Activated T-cell treated with anti-CD3 and anti-CD28 coated beads, Interleukin-2, amount 50 U/mL, for 72 hours (primary cell): Measurements from ENCODE around the gene ABCC6. TPM values are rescaled to one million over a fixed set of nuclear protein-coding genes. Genes with fewer than 3 reads are reported as not detected.
"Not testable (repeated sequence)": the region's sequence is repeated elsewhere in the genome, so short reads cannot be mapped to it uniquely, and the experiment has no call there.

ENCODE experiments used
- ATAC-seq, 2 donors: fragments of 150-1000 bp; cut with Tn5 transposase; replicated peaks in 1 of 2; 2 replicates each; pipeline ENCODE4 v1.10.0; 2021; ENCODE audit warnings: moderate library complexity in 2 of 2, mild to moderate bottlenecking in 1 of 2
- DNase-seq, 2 donors: peaks; one replicate each; pipeline ENCODE4 v3.0.0; 2021 to 2022; ENCODE audit warnings: mixed read lengths in 1 of 2
- H3K27ac Mint-ChIP-seq: one replicate; pipeline ENCODE4 v1.8.0; 2022; ENCODE audit warnings: mild to moderate bottlenecking, moderate library complexity, mixed read lengths
- H3K27me3 Mint-ChIP-seq: one replicate; pipeline ENCODE4 v1.8.0; 2022; ENCODE audit warnings: low read depth, mixed read lengths
- H3K36me3 Mint-ChIP-seq, 2 donors: one replicate each; pipeline ENCODE4 v1.8.0; 2022; ENCODE audit warnings: mixed read lengths in 2 of 2, mild to moderate bottlenecking in 1 of 2; ENCODE audit not compliant: insufficient read depth in 2 of 2
- H3K4me1 Mint-ChIP-seq: one replicate; pipeline ENCODE4 v1.8.0; 2022; ENCODE audit warnings: low read depth, mixed read lengths
- H3K4me3 Mint-ChIP-seq, 2 donors: one replicate each; pipeline ENCODE4 v1.8.0; 2022; ENCODE audit warnings: mild to moderate bottlenecking in 2 of 2, mixed read lengths in 2 of 2, moderate library complexity in 2 of 2
- H3K9me3 Mint-ChIP-seq, 2 donors: one replicate each; pipeline ENCODE4 v1.8.0; 2022; ENCODE audit warnings: mixed read lengths in 2 of 2
- total RNA-seq, 2 donors: library from RNA; stranded (reverse); gene quantifications; one replicate each; pipeline ENCODE4 v1.2.3, GENCODE V29; 2022

The ABCC6 gene
- total RNA-seq, 2 donors from 2014 or later = not detected

- H3K27me3 Mint-ChIP-seq, DNase-seq, H3K36me3 Mint-ChIP-seq, H3K27ac Mint-ChIP-seq, H3K9me3 Mint-ChIP-seq, H3K4me3 Mint-ChIP-seq, ATAC-seq: not testable (repeated sequence)
- peaks cover 12% of the 10 kb centered on the region for H3K4me1 Mint-ChIP-seq
Measured at GRCh38 chr16:16148000-16148599, 75.2 kb downstream of the ABCC6 start.

GRCh38 chr16:16147316-16147999 lies 75.8 kb downstream of the ABCC6 start:
- Mint-ChIP-seq H3K4me3 (no peak overlapping the region), H3K27me3 (no peaks in the 10 kb centered on the region), H3K9me3 (no peaks in the 10 kb centered on the region), H3K36me3 (peaks cover 0 to 2% of the 10 kb centered on the region in 2 donors), H3K27ac (no peak overlapping the region), H3K4me1 (peaks cover 12% of the 10 kb centered on the region)
- DNase-seq (no peak), ATAC-seq (no peak)

GRCh38 chr16:16146380-16147315 lies 76.6 kb downstream of the ABCC6 start:
- DNase-seq = no peak
- Mint-ChIP-seq H3K27me3 (no peaks in the 10 kb centered on the region), H3K36me3 (peaks cover 0 to 6% of the 10 kb centered on the region in 2 donors), H3K4me1 (peaks cover 10% of the 10 kb centered on the region), H3K4me3 (no peak overlapping the region), H3K9me3 (no peaks in the 10 kb centered on the region), H3K27ac (no peak overlapping the region)
- ATAC-seq = no peak

GRCh38 chr16:16145286-16145685 lies 78.0 kb downstream of the ABCC6 start:
- H3K4me3 Mint-ChIP-seq = no peak overlapping the region
- ATAC-seq = no peak
- no peaks in the 10 kb centered on the region for H3K4me1 Mint-ChIP-seq
- no peaks in the 10 kb centered on the region for H3K9me3 Mint-ChIP-seq
- no peak for DNase-seq
- H3K27ac Mint-ChIP-seq = no peak overlapping the region
- peaks cover 1 to 10% of the 10 kb centered on the region in 2 donors for H3K36me3 Mint-ChIP-seq
- H3K27me3 Mint-ChIP-seq = no peaks in the 10 kb centered on the region

GRCh38 chr16:16144416-16144815 lies 78.9 kb downstream of the ABCC6 start:
- no peaks in the 10 kb centered on the region for H3K4me1 Mint-ChIP-seq
- no peak for DNase-seq
- no peak overlapping the region for H3K27ac Mint-ChIP-seq
- H3K4me3 Mint-ChIP-seq = no peak overlapping the region
- H3K9me3 Mint-ChIP-seq = no peaks in the 10 kb centered on the region
- H3K27me3 Mint-ChIP-seq = no peaks in the 10 kb centered on the region
- H3K36me3 Mint-ChIP-seq = peaks cover 3 to 14% of the 10 kb centered on the region in 2 donors
- no peak for ATAC-seq

GRCh38 chr16:16143931-16144330 lies 79.4 kb downstream of the ABCC6 start:
- H3K36me3 Mint-ChIP-seq = peaks cover 4 to 15% of the 10 kb centered on the region in 2 donors
- no peak overlapping the region for H3K27ac Mint-ChIP-seq
- DNase-seq = no peak
- H3K9me3 Mint-ChIP-seq = no peaks in the 10 kb centered on the region
- no peaks in the 10 kb centered on the region for H3K27me3 Mint-ChIP-seq
- H3K4me1 Mint-ChIP-seq = no peaks in the 10 kb centered on the region
- H3K4me3 Mint-ChIP-seq = no peak overlapping the region
- no peak for ATAC-seq

- ATAC-seq (no peak), DNase-seq (peak in 1 of 2 donors; percentile 10)
- H3K36me3 Mint-ChIP-seq = peaks cover 6 to 20% of the 10 kb centered on the region in 2 donors
- H3K27me3 Mint-ChIP-seq = no peaks in the 10 kb centered on the region
- no peaks in the 10 kb centered on the region for H3K4me1 Mint-ChIP-seq
- H3K9me3 Mint-ChIP-seq = no peaks in the 10 kb centered on the region
- no peak overlapping the region for H3K4me3 Mint-ChIP-seq
- no peak overlapping the region for H3K27ac Mint-ChIP-seq
Measured at GRCh38 chr16:16143038-16143763, 80.1 kb downstream of the ABCC6 start.

- H3K36me3 Mint-ChIP-seq = peaks cover 9 to 23% of the 10 kb centered on the region in 2 donors
- no peak overlapping the region for H3K4me3 Mint-ChIP-seq
- no peak for DNase-seq
- no peak for ATAC-seq
- H3K9me3 Mint-ChIP-seq = no peaks in the 10 kb centered on the region
- no peaks in the 10 kb centered on the region for H3K27me3 Mint-ChIP-seq
- no peaks in the 10 kb centered on the region for H3K4me1 Mint-ChIP-seq
- H3K27ac Mint-ChIP-seq = no peak overlapping the region
Measured at GRCh38 chr16:16141784-16142396, 81.4 kb downstream of the ABCC6 start.

GRCh38 chr16:16141141-16141540 lies 82.2 kb downstream of the ABCC6 start:
- Mint-ChIP-seq H3K36me3 (peaks cover 9 to 25% of the 10 kb centered on the region in 2 donors), H3K4me3 (no peak overlapping the region), H3K4me1 (no peaks in the 10 kb centered on the region), H3K27me3 (no peaks in the 10 kb centered on the region), H3K27ac (no peak overlapping the region), H3K9me3 (no peaks in the 10 kb centered on the region)
- DNase-seq = no peak
- ATAC-seq = peak in 1 of 2 donors; percentile 8

GRCh38 chr16:16140537-16140936 lies 82.8 kb downstream of the ABCC6 start:
- H3K4me3 Mint-ChIP-seq = no peak overlapping the region
- no peaks in the 10 kb centered on the region for H3K27me3 Mint-ChIP-seq
- DNase-seq (no peak), ATAC-seq (no peak)
- H3K9me3 Mint-ChIP-seq = no peaks in the 10 kb centered on the region
- no peak overlapping the region for H3K27ac Mint-ChIP-seq
- no peaks in the 10 kb centered on the region for H3K4me1 Mint-ChIP-seq
- H3K36me3 Mint-ChIP-seq = peaks cover 9 to 25% of the 10 kb centered on the region in 2 donors

- H3K4me3 Mint-ChIP-seq = no peak overlapping the region
- no peaks in the 10 kb centered on the region for H3K4me1 Mint-ChIP-seq
- no peaks in the 10 kb centered on the region for H3K27me3 Mint-ChIP-seq
- peaks cover 13 to 29% of the 10 kb centered on the region in 2 donors for H3K36me3 Mint-ChIP-seq
- DNase-seq (no peak), ATAC-seq (no peak)
- H3K27ac Mint-ChIP-seq = peak overlapping the region; percentile 61
- H3K9me3 Mint-ChIP-seq = no peaks in the 10 kb centered on the region
Measured at GRCh38 chr16:16139806-16140205, 83.5 kb downstream of the ABCC6 start.

GRCh38 chr16:16139061-16139460 lies 84.2 kb downstream of the ABCC6 start:
- no peak overlapping the region for H3K4me3 Mint-ChIP-seq
- DNase-seq (no peak), ATAC-seq (no peak)
- no peaks in the 10 kb centered on the region for H3K4me1 Mint-ChIP-seq
- no peaks in the 10 kb centered on the region for H3K27me3 Mint-ChIP-seq
- peaks cover 13 to 32% of the 10 kb centered on the region in 2 donors for H3K36me3 Mint-ChIP-seq
- no peak overlapping the region for H3K27ac Mint-ChIP-seq
- H3K9me3 Mint-ChIP-seq = no peaks in the 10 kb centered on the region
